LNCaP clone FGC (cell line): Measurements from ENCODE around the gene CCDC50.

Experiments used
- DNase-seq: peaks from one replicate; pipeline ENCODE4 v3.0.0-alpha.2; 2011; ENCODE audit warnings: low read depth
- H3K4me3 ChIP-seq: 2 replicates; pipeline ENCODE4 v1.5.1; 2011; ENCODE audit warnings: mild to moderate bottlenecking, low read depth, low read length, control low read depth
- TF ChIP-seq, protein P1 (sequence below): IDR thresholded peaks from 2 replicates; pipeline ENCODE4 v1.5.1; 2012; ENCODE audit warnings: mild to moderate bottlenecking; ENCODE audit not compliant: control insufficient read depth, insufficient read depth; ENCODE audit errors: extremely low read depth

The CCDC50 gene

DNA sequence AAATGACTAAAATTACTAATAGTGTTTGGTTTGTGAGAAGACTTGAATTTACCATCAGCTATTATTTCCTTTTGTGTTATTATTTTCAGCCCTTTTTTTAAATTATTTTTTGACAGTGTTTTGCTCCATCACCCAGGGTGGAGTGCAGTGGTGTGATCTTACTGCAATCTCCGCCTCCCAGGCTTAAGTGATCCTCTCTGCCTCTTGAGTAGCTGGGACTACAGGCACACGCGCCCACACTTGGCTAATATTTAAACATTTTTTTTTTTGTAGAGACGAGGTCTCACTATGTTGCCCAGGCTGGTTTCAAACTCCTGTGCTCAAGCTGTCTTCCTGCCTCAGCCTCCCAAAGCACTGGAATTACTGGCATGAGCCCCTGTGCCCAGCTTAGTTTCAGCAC is 32.8 kb downstream of the CCDC50 start:
- no peak for DNase-seq
- no peak overlapping the region for H3K4me3 ChIP-seq
- TF ChIP-seq, protein P1, sequence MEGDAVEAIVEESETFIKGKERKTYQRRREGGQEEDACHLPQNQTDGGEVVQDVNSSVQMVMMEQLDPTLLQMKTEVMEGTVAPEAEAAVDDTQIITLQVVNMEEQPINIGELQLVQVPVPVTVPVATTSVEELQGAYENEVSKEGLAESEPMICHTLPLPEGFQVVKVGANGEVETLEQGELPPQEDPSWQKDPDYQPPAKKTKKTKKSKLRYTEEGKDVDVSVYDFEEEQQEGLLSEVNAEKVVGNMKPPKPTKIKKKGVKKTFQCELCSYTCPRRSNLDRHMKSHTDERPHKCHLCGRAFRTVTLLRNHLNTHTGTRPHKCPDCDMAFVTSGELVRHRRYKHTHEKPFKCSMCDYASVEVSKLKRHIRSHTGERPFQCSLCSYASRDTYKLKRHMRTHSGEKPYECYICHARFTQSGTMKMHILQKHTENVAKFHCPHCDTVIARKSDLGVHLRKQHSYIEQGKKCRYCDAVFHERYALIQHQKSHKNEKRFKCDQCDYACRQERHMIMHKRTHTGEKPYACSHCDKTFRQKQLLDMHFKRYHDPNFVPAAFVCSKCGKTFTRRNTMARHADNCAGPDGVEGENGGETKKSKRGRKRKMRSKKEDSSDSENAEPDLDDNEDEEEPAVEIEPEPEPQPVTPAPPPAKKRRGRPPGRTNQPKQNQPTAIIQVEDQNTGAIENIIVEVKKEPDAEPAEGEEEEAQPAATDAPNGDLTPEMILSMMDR, result no peak

DNA sequence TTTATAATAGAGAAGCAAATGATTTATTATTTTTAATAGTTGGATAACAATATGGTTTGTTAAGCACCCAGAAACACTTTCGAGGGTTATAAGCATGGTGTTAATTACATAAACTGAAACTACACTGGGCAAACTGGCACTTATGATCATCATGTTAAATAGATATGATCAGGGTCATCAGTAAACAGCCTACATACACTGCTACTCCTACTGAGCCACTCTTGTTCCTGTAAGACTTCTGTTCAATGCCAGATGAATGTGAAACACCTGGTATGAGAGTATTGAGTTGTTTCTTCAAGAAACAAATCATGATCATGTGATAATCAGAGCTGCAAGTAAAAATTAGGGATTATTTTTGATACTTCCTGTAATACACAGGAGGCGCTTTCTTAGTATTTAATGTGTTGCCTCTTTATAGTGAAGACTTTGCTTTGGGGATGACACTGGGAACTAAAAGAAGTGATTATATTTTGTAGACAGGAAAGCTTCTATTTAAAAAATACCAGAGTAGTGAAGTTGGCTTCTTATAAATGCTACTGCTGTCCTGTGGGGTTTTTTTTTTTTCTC is 33.4 kb downstream of the CCDC50 start:
- TF ChIP-seq, protein P1, result no peak
- no peak for DNase-seq
- H3K4me3 ChIP-seq, result no peak overlapping the region

GRCh38 chr3:191363221-191363620 is 34.0 kb downstream of the CCDC50 start:
- no peak for DNase-seq
- no peak overlapping the region for H3K4me3 ChIP-seq
- TF ChIP-seq, protein P1, result no peak

DNA sequence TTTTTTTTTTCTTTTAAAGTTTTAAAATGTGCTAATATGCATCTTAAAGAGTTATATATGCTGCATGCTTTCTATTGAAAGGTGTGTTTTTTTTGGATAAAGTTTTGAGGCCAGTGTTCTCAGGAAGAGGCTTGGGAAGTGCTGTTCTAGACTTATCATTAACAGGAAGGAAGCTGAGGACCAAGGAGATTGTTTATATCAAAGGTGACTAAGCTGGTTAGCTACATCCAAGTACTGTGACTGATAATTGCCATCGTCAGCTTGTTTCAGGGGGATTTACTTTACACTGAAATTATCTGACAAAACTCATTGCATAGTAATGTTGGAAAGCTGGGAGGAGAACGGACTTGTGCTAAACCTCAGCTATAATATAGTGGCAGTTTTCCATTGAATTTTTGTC is 37.5 kb downstream of the CCDC50 start:
- TF ChIP-seq, protein P1, result no peak
- no peak overlapping the region for H3K4me3 ChIP-seq
- no peak for DNase-seq

- DNase-seq, result no peak
- TF ChIP-seq, protein P1, result no peak
- no peak overlapping the region for H3K4me3 ChIP-seq
These were observed 39.8 kb downstream of the CCDC50 start for GRCh38 chr3:191368755-191369615.

GRCh38 chr3:191369616-191370010 is 40.4 kb downstream of the CCDC50 start:
- TF ChIP-seq, protein P1, result no peak
- no peak overlapping the region for H3K4me3 ChIP-seq
- no peak for DNase-seq
